Measurements from ENCODE around the gene COQ6. TPM values are rescaled to one million over a fixed set of nuclear protein-coding genes. Genes with fewer than 3 reads are reported as not detected.
"Not testable (repeated sequence)": the region's sequence is repeated elsewhere in the genome, so short reads cannot be mapped to it uniquely, and the experiment has no call there.

The COQ6 gene
- total and polyA plus RNA-seq, 2 experiments from 2014 or later = 25.4 to 81.7 TPM

- no peak overlapping the region for H3K27ac ChIP-seq
- H3K27me3 ChIP-seq = no peaks in the 10 kb centered on the region
- H3K36me3 ChIP-seq = no peaks in the 10 kb centered on the region
- TF ChIP-seq CTCF (IDR thresholded peaks at IDR 0.05; ENCODE audit: low read depth, low read length) = no peak
- H3K4me3 ChIP-seq = no peak overlapping the region
- no peaks in the 10 kb centered on the region for H3K4me1 ChIP-seq (ENCODE audit: low read depth)
- no peak for DNase-seq (ENCODE audit: low read depth in 1 of 2, low spot score in 1 of 2)
- H3K9me3 ChIP-seq (ENCODE audit: low read depth) = no peaks in the 10 kb centered on the region
Observed at GRCh38 chr14:73997108-73997943, 47.2 kb downstream of the COQ6 start.

GRCh38 chr14:73997944-73998447 is 47.9 kb downstream of the COQ6 start:
- H3K36me3 ChIP-seq = no peaks in the 10 kb centered on the region
- no peaks in the 10 kb centered on the region for H3K9me3 ChIP-seq (ENCODE audit: low read depth)
- no peak overlapping the region for H3K4me3 ChIP-seq
- no peak for DNase-seq (ENCODE audit: low read depth in 1 of 2, low spot score in 1 of 2)
- no peaks in the 10 kb centered on the region for H3K4me1 ChIP-seq (ENCODE audit: low read depth)
- no peak overlapping the region for H3K27ac ChIP-seq
- H3K27me3 ChIP-seq = no peaks in the 10 kb centered on the region
- no peak for TF ChIP-seq CTCF (IDR thresholded peaks at IDR 0.05; ENCODE audit: low read depth, low read length)

GRCh38 chr14:73998726-73999125 is 48.6 kb downstream of the COQ6 start:
- DNase-seq (ENCODE audit: low read depth in 1 of 2, low spot score in 1 of 2) = no peak
- no peak for TF ChIP-seq CTCF (IDR thresholded peaks at IDR 0.05; ENCODE audit: low read depth, low read length)
- no peaks in the 10 kb centered on the region for H3K27me3 ChIP-seq
- H3K9me3 ChIP-seq (ENCODE audit: low read depth) = no peaks in the 10 kb centered on the region
- H3K27ac ChIP-seq = no peak overlapping the region
- no peaks in the 10 kb centered on the region for H3K4me1 ChIP-seq (ENCODE audit: low read depth)
- H3K4me3 ChIP-seq = no peak overlapping the region
- no peaks in the 10 kb centered on the region for H3K36me3 ChIP-seq

GRCh38 chr14:74005664-74006063 is 55.6 kb downstream of the COQ6 start:
- H3K27me3 ChIP-seq; H3K4me3 ChIP-seq; DNase-seq (ENCODE audit: low read depth in 1 of 2, low spot score in 1 of 2); H3K36me3 ChIP-seq; H3K4me1 ChIP-seq (ENCODE audit: low read depth); H3K9me3 ChIP-seq (ENCODE audit: low read depth); H3K27ac ChIP-seq: not testable (repeated sequence)

GRCh38 chr14:74008843-74009499 is 58.9 kb downstream of the COQ6 start:
- H3K27me3 ChIP-seq = no peaks in the 10 kb centered on the region
- no peaks in the 10 kb centered on the region for H3K4me1 ChIP-seq (ENCODE audit: low read depth)
- TF ChIP-seq CTCF (IDR thresholded peaks at IDR 0.05; ENCODE audit: low read depth, low read length) = no peak
- H3K36me3 ChIP-seq = no peaks in the 10 kb centered on the region
- H3K4me3 ChIP-seq = no peak overlapping the region
- no peaks in the 10 kb centered on the region for H3K9me3 ChIP-seq (ENCODE audit: low read depth)
- no peak for DNase-seq (ENCODE audit: low read depth in 1 of 2, low spot score in 1 of 2)
- no peak overlapping the region for H3K27ac ChIP-seq

Other genes starting within 250 kb of the COQ6 start
- 37.2 and 39.9 TPM in 2 replicates for gene PNMA1, start 235.9 kb upstream of the COQ6 start, total RNA-seq
- 72.4 and 77.4 TPM in 2 replicates for gene PNMA1, start 235.9 kb upstream of the COQ6 start, polyA plus RNA-seq
- gene PTGR2, start 98.5 kb upstream of the COQ6 start, total RNA-seq = 9.5 and 16.4 TPM in 2 replicates
- gene PTGR2, start 98.5 kb upstream of the COQ6 start, polyA plus RNA-seq = 13.4 and 28.5 TPM in 2 replicates
- 29.9 and 32.1 TPM in 2 replicates for gene ZNF410, start 63.4 kb upstream of the COQ6 start, total RNA-seq
- gene ZNF410, start 63.4 kb upstream of the COQ6 start, polyA plus RNA-seq = 32.9 and 39.0 TPM in 2 replicates
- gene FAM161B, start 208 bp upstream of the COQ6 start, total RNA-seq = 4.0 and 4.4 TPM in 2 replicates
- gene FAM161B, start 208 bp upstream of the COQ6 start, polyA plus RNA-seq = 1.5 and 7.8 TPM in 2 replicates
- gene ENTPD5, start 69.0 kb downstream of the COQ6 start, total RNA-seq = 6.2 and 7.4 TPM in 2 replicates
- gene ENTPD5, start 69.0 kb downstream of the COQ6 start, polyA plus RNA-seq = 8.6 and 12.3 TPM in 2 replicates
- 5.0 and 7.6 TPM in 2 replicates for gene BBOF1, start 69.0 kb downstream of the COQ6 start, total RNA-seq
- 6.1 and 10.6 TPM in 2 replicates for gene BBOF1, start 69.0 kb downstream of the COQ6 start, polyA plus RNA-seq
- 43.0 and 55.5 TPM in 2 replicates for gene ALDH6A1, start 134.2 kb downstream of the COQ6 start, total RNA-seq
- gene ALDH6A1, start 134.2 kb downstream of the COQ6 start, polyA plus RNA-seq = 53.7 and 95.8 TPM in 2 replicates
- gene LIN52, start 134.7 kb downstream of the COQ6 start, total RNA-seq = 7.0 and 8.1 TPM in 2 replicates
- gene LIN52, start 134.7 kb downstream of the COQ6 start, polyA plus RNA-seq = 12.6 and 14.4 TPM in 2 replicates